T-helper 2 cell treated with Interferon-gamma antibody and Interleukin-4, amounts not matched to agents 5 μg/mL and 100 μg/mL, for 36 hours (primary cell): Measurements from ENCODE around the gene AMBRA1.

Source experiments
- DNase-seq: peaks from one replicate; pipeline ENCODE4 v3.0.0; 2021; ENCODE audit warnings: low spot score
- H3K27ac Mint-ChIP-seq: one replicate; pipeline ENCODE4 v1.8.0; 2021; ENCODE audit warnings: mild to moderate bottlenecking, mixed read lengths
- H3K27me3 Mint-ChIP-seq: one replicate; pipeline ENCODE4 v1.8.0; 2021; ENCODE audit warnings: low read depth, mixed read lengths
- H3K36me3 Mint-ChIP-seq: one replicate; pipeline ENCODE4 v1.8.0; 2021; ENCODE audit warnings: low read depth, mixed read lengths
- H3K4me1 Mint-ChIP-seq: one replicate; pipeline ENCODE4 v1.8.0; 2021; ENCODE audit warnings: low read depth, mixed read lengths
- H3K4me3 Mint-ChIP-seq: one replicate; pipeline ENCODE4 v1.8.0; 2022; ENCODE audit warnings: mild to moderate bottlenecking, moderate library complexity, mixed read lengths
- H3K9me3 Mint-ChIP-seq: one replicate; pipeline ENCODE4 v1.8.0; 2021; ENCODE audit warnings: mixed read lengths

AMBRA1 gene

DNA sequence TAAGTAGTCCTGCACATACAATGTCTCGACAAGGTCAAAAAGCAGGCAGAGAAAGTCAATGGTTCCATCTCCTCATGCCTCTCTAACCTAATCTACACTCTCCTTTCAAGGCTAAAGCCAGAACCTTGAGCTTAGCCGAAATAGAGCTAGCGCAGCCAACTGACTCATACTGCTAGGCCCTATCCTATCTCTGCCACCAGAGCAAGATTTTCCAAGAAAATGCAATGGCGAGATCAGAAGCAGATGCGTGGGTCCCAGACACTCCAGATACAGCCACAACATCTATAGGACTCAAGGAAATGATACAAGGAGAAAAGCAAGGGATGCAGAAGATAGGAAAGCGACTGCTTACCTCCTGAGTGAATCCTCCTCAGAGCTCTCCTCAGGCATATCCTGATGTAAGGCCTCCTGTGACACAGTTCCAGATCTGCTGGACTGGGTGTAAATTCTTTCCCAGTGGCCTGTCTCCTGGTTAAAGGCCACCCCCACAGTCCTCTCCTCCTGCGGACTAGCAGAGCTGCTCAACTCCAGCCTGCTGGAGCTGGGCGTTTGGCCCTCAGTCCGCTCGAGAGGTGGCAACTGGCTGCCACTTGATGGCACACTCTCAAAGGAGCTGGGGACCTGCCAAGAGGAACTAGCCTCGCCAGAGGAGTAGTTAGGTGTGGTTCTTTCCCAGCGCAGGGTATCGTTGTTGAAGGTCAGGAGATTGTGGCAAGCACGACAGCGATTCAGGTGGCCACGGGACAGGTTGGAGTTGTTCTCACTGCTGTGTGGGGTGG lies 52.0 kb downstream of the AMBRA1 start:
- Mint-ChIP-seq H3K27me3 (no peaks in the 10 kb centered on the region), H3K9me3 (no peaks in the 10 kb centered on the region), H3K4me1 (peaks cover 9% of the 10 kb centered on the region), H3K4me3 (no peak overlapping the region), H3K27ac (no peak overlapping the region), H3K36me3 (peaks cover 32% of the 10 kb centered on the region)
- no peak for DNase-seq

DNA sequence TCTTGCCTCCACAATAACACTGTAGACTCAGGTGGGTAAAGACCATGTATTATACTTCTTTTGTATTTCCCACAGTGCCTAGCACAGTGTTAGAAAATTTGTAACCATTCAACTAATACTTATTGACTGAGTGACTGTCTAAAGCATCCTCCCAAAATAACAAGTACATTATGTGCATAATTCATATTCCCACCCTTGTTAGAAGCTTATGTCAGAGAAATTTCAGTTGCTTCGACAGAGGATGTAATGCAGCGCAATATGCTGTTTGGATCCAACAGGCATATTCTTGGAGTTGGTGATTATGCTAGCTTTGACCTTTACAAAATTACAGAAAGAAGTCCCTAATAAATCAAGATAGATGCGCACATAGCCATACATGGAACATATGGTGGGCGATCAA lies 53.0 kb downstream of the AMBRA1 start:
- Mint-ChIP-seq H3K4me3 (no peak overlapping the region), H3K27me3 (no peaks in the 10 kb centered on the region), H3K4me1 (peaks cover 9% of the 10 kb centered on the region), H3K9me3 (no peaks in the 10 kb centered on the region), H3K27ac (peak overlapping the region; percentile 34), H3K36me3 (peaks cover 32% of the 10 kb centered on the region)
- no peak for DNase-seq

DNA sequence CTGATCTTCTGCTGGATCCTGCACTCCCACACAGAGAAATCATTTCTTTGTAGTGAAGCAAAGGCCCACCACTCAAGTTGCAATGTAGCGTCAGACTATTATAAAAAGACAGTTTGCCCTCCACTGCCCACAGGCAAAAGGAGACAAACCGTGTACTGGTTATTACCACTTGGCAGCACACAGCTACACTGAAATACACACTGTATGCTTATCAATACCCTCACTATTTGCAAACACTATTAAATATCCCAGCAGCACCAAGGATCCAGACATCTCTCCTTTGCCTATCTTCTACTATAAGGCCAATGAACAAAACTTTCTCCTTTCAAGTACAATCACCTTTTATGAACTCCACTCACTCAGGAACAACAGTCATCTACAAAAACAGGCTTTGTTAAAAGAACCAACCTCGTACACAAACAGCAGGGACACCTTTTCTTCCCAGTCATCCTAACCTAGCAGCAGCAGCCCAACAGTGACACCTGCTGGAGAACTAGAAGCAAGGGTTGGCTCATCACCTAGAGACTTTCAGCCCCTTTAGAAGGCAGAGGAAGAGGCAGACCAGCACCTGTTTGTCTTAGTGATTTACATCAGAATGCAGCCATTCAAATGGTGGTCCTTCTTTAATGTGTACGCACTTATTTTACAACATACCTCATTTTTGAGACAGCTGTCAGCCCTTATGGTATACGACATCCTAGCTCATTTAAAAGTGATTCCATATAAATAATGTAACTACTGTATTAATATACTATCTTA lies 56.1 kb downstream of the AMBRA1 start:
- H3K36me3 Mint-ChIP-seq: peaks cover 19% of the 10 kb centered on the region
- H3K4me1 Mint-ChIP-seq: peaks cover 10% of the 10 kb centered on the region
- no peaks in the 10 kb centered on the region for H3K9me3 Mint-ChIP-seq
- H3K27me3 Mint-ChIP-seq: no peaks in the 10 kb centered on the region
- H3K4me3 Mint-ChIP-seq: no peak overlapping the region
- H3K27ac Mint-ChIP-seq: no peak overlapping the region
- peak; percentile 39 for DNase-seq

DNA sequence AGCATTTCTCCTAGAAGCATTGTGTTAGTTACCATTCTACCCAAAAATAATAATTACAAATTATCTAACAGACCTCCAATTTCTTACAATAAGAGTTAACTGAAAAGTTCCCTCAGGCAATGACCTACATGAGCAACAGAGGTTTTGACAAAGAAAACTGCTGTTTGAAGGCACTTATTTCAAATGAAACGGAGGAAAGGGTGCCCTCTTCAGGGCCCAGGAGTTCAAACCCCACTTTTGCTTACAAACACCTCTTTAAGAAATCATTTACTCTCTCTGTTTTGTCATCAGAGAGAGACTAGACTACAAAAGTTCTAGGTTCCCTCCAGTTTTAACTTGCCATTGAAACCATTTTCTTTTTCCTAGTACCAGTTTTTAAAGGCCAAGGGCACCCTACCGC lies 56.7 kb downstream of the AMBRA1 start:
- H3K27ac Mint-ChIP-seq: no peak overlapping the region
- DNase-seq: no peak
- H3K36me3 Mint-ChIP-seq: peaks cover 16% of the 10 kb centered on the region
- no peaks in the 10 kb centered on the region for H3K9me3 Mint-ChIP-seq
- peaks cover 10% of the 10 kb centered on the region for H3K4me1 Mint-ChIP-seq
- H3K4me3 Mint-ChIP-seq: no peak overlapping the region
- H3K27me3 Mint-ChIP-seq: no peaks in the 10 kb centered on the region

DNA sequence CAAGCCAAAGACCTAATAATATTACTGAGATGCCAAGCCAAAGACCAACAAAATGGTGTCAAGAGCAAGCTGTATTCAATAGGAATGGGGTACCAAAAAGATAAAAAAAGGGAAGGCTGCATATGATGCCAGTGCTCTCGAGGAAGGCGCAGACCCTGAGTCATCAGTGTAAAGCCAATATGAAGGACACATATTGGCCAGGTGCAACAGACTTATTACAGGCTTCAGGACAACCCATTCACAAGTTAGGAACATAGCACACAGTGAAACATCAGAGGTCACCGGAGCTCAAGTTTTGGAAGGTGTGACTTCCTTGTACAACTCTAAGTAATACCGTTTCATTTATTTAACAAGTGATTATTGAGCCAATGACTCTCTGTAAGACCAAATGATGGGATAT lies 58.1 kb downstream of the AMBRA1 start:
- Mint-ChIP-seq H3K4me3 (no peak overlapping the region), H3K27me3 (no peaks in the 10 kb centered on the region), H3K9me3 (no peaks in the 10 kb centered on the region), H3K36me3 (peaks cover 8% of the 10 kb centered on the region), H3K27ac (no peak overlapping the region), H3K4me1 (peaks cover 10% of the 10 kb centered on the region)
- no peak for DNase-seq

DNA sequence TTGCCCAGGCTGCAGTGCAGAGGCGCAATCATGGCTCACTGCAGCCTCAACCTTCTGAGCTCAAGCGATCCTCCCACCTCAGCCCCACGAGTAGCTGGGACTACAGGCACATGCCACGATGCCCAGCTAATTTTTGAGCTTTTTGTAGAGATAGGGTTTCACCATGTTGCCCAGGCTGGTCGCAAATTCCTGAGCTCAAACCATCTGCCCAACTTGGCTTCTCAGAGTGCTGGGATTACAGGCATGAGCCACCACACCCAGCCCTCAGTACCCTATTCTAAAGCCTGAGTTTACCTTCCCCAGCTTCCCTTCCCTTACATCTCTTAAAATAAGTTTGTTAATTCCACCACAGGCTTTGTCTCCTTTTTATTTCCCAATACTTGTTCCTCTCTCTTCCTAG lies 59.1 kb downstream of the AMBRA1 start:
- Mint-ChIP-seq H3K27ac (no peak overlapping the region), H3K36me3 (peaks cover 3% of the 10 kb centered on the region), H3K4me3 (no peak overlapping the region), H3K4me1 (peaks cover 5% of the 10 kb centered on the region), H3K9me3 (no peaks in the 10 kb centered on the region), H3K27me3 (no peaks in the 10 kb centered on the region)
- DNase-seq: no peak

DNA sequence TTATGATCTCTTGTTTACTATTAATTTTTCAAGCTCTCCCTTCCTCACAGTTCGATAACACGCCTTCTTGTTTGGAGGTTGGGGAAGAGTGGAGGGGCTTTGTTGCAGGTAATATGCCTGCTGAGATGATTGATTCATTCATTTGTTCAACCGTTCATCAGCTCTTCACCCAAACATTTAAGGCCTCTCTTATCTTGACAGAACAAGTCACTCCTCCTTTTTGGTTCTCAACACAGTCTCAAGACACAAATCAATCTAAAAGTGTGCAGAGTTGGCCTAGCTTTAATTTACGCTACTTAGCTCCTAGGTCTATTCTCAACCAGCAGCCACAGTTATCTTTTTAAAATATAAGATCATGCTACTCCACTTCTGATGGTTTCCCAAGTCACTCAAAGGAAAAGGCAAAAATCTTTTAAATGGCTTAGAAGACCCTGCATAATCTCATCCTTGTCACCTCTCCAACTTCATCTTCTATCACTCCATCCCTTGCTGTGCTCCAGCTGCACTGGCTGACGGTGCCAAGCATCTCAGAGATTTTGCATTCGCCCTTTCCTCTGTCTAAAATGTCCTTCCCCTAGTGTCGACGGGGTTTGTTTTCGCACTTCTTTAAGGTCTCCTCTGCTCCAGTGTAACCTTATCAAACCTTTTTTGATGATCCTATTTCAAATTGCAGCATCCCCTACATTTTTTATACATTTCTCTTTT lies 60.3 kb downstream of the AMBRA1 start:
- no peak for DNase-seq
- H3K27me3 Mint-ChIP-seq: no peaks in the 10 kb centered on the region
- H3K27ac Mint-ChIP-seq: no peak overlapping the region
- H3K36me3 Mint-ChIP-seq: peaks cover 6% of the 10 kb centered on the region
- H3K4me3 Mint-ChIP-seq: no peak overlapping the region
- H3K9me3 Mint-ChIP-seq: no peaks in the 10 kb centered on the region
- peaks cover 15% of the 10 kb centered on the region for H3K4me1 Mint-ChIP-seq

DNA sequence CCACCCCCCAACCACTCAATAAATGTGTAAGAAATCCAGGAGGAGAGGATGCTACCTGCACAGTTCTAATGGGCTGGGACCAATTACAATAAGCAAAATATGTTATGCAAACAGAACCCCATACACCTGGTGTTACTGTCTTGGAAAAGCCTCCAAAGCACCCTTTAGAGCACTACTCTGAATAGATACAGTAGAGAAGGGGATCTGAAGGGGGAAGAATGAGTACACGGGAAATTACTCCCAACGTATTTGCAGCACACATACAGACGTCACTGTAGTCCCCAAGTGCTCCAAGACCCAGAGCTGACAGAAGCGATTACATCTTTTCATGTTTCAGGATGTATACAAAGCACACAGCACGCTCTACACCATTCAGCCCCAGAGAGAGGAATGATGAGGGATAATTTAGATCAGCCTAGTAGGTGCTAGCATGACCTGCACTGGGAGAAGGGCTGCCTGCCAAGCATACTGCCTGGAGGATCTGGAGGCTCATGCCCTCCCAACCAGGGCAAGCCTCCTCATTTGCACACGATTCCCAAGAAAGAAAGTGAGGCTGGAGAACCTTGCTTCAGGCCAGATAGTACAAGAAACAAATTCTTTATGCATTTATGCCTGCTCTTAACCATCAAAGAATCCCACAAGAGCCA lies 63.8 kb downstream of the AMBRA1 start:
- Mint-ChIP-seq H3K4me3 (no peak overlapping the region), H3K9me3 (no peaks in the 10 kb centered on the region), H3K27me3 (no peaks in the 10 kb centered on the region), H3K27ac (no peak overlapping the region), H3K4me1 (peaks cover 15% of the 10 kb centered on the region), H3K36me3 (peaks cover 16% of the 10 kb centered on the region)
- no peak for DNase-seq

DNA sequence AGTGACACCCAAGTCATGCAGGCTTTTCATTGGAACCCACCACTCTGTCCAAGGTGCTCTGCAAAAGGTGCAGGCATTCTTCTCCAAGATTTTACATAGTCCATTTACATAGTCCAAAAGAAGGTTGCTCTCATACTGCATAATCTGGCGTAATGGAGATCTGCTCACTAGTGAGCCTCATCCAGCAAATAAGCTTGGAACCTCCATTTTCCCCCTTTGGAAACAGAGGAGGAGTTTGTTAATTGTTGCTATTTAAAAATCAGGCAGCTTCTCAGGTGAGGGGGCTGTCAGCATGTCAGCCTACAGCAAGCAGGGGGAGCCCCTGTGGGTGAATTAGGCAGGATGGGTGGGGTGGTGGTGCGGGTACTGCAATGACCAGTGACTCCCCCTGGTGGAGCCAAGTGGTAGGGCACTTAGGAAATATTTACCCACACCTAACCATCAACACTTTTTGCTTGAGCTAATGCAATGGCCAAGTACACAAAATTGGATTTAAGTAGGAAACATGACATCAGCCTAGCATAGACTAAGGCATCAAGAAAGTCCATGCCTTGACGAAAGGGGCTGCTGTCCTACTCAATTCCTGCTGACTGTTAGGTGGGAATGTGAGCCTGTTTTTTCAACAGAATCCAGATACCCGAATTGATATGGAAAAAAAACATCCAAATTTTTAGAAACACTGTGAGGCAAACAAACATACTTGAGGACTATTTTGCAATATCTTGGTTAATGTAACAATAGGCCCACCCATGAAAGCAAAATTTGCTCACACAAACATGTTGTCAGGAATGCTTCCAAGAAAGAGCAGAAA lies 64.5 kb downstream of the AMBRA1 start:
- no peak overlapping the region for H3K4me3 Mint-ChIP-seq
- peaks cover 14% of the 10 kb centered on the region for H3K36me3 Mint-ChIP-seq
- peaks cover 15% of the 10 kb centered on the region for H3K4me1 Mint-ChIP-seq
- no peak overlapping the region for H3K27ac Mint-ChIP-seq
- peak; percentile 57 for DNase-seq
- H3K27me3 Mint-ChIP-seq: no peaks in the 10 kb centered on the region
- H3K9me3 Mint-ChIP-seq: no peaks in the 10 kb centered on the region

DNA sequence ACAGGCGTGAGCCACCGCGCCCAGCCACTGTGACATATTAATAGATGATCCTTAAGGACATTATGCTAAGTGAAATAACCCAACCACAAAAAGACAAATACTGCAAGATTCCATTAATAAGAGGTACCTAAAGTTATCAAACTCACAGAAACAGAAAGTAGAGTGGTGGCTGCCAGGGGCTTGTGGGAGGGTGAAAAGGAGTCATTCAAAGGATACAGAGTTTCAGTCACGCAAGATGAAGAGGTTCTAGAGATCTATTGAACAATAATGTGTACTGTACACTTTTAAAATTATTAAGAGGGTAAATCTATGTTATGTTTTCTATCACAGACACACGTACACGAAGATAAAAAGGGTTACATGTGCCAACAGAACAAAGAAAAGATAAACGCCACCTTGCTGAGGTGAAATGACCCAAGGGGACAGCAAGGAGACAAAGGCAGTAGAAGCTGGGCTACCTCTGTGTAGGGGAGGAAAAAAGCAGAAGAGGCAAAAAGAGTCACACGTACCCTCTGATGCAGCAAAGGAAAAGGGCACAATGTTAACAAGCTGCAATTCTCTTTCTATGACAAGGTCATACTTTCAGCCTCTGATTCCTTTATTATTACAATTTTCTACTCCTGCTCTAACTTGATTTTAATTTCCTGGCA lies 65.3 kb downstream of the AMBRA1 start:
- H3K9me3 Mint-ChIP-seq: no peaks in the 10 kb centered on the region
- peaks cover 14% of the 10 kb centered on the region for H3K36me3 Mint-ChIP-seq
- H3K27ac Mint-ChIP-seq: peak overlapping the region; percentile 21
- H3K27me3 Mint-ChIP-seq: no peaks in the 10 kb centered on the region
- H3K4me3 Mint-ChIP-seq: no peak overlapping the region
- no peak for DNase-seq
- H3K4me1 Mint-ChIP-seq: peaks cover 15% of the 10 kb centered on the region

DNA sequence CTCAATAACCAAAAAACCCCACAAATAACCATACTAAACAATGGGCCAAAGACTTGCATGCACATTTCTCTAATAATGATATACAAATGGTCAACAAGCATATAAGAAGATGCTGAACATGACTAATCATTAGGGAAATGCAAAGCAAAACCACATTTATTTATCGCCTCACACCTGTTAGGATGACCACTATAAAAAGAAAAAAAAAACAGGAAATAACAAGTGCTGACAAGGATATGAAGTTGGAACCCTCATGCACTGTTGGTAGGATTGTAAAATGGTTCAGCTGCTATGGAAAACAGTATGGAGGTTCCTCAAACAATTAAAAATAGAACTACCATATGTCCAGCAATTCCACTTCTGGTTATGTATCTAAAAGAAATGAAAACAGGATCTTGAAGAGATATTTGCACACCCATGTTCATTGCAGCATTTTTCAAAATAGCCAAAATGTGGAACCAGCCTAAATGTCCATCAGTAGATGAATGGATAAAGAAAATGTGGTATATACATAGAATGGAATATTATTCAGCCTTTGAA lies 66.2 kb downstream of the AMBRA1 start:
- Mint-ChIP-seq H3K9me3 (no peaks in the 10 kb centered on the region), H3K27ac (no peak overlapping the region), H3K4me3 (no peak overlapping the region), H3K36me3 (peaks cover 13% of the 10 kb centered on the region), H3K4me1 (peaks cover 13% of the 10 kb centered on the region), H3K27me3 (no peaks in the 10 kb centered on the region)
- DNase-seq: no peak

DNA sequence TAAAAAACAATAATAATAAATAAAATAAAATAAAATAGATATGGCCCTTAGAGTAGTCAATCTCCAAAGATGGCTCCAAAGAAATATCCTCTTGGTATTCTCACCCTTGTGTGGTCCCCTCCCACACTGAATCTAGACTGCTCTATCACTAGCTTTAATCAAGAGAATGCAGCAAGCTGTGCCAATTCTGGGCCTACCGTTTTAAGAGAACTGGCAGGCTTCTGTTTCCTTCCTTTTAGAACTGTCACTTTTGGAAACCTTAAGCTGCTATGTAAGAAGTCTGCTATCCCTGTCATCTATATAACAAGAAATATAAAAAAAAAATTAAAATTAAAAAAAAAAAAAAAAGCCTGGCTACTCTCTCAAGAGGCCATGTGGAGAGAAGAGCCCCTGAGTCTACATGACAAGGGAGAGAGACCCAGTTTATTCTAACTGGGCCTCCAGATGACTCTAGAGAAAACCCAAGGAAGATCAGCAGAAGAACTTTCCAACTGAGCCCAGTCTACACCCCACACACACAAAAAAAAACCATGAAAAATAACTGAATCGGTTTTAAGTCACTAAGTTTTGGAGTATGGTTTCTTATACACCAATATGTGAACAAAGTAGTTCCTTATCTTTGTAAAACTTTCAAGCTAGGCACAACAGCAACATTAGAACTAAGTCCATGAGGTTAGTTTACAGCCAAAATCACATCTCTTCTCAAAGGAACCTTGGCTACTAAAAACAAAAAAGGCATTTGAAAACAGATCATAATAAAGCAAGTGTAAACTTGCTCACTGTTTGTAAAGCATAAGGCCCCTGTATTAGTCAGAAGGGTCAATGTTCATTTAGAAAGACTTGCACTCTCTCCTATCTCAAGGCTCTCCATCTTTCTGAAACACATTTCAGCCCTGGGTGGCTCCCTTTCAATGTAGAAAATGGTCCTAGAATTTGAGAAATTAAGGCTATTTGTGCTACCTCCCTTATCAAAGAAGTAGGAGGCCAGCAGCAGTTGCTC lies 67.3 kb downstream of the AMBRA1 start:
- no peak for DNase-seq
- Mint-ChIP-seq H3K4me1 (peaks cover 13% of the 10 kb centered on the region), H3K27me3 (no peaks in the 10 kb centered on the region), H3K36me3 (peaks cover 13% of the 10 kb centered on the region), H3K9me3 (no peaks in the 10 kb centered on the region), H3K27ac (no peak overlapping the region), H3K4me3 (no peak overlapping the region)
